ENCODE measurements around the gene CFAP251. TPM values are rescaled to one million over a fixed set of nuclear protein-coding genes. Genes with fewer than 3 reads are reported as not detected.
"Not testable (repeated sequence)": the region's sequence is repeated elsewhere in the genome, so short reads cannot be mapped to it uniquely, and the experiment has no call there.

The CFAP251 gene
- total and polyA plus RNA-seq, 2 donors: 1.2 to 2.0 TPM

GRCh38 chr12:122032580-122032979, 114.2 kb downstream of the CFAP251 start:
- WGBS: 96% methylated on average over 11 of the region's 11 CpGs
- Histone ChIP-seq H3K27me3 (ENCODE audit: control insufficient read depth in 2 of 2, insufficient read depth in 1 of 2, low read length in 1 of 2) (no peaks in the 10 kb centered on the region), H3K4me3 (ENCODE audit: low read length in 2 of 2) (no peak overlapping the region), H3K27ac (ENCODE audit: low read depth in 1 of 2, low read length in 1 of 2) (no peak overlapping the region), H3K4me1 (ENCODE audit: control insufficient read depth in 2 of 2, insufficient read depth in 2 of 2, low read length in 2 of 2) (peaks cover 10 to 31% of the 10 kb centered on the region in 2 donors), H3K36me3 (ENCODE audit: control insufficient read depth in 2 of 2, insufficient read depth in 2 of 2, low read length in 1 of 2) (peaks cover 64 to 70% of the 10 kb centered on the region in 2 donors), H3K9me3 (ENCODE audit: control insufficient read depth in 2 of 2, insufficient read depth in 1 of 2, low read length in 1 of 2) (peaks cover 0 to 4% of the 10 kb centered on the region in 2 donors)
- no peak for DNase-seq (ENCODE audit: low read depth in 6 of 9, low spot score in 9 of 9)

GRCh38 chr12:122035292-122035691, 116.9 kb downstream of the CFAP251 start:
- Histone ChIP-seq H3K4me1 (ENCODE audit: control insufficient read depth in 2 of 2, insufficient read depth in 2 of 2, low read length in 2 of 2) (peaks cover 0 to 8% of the 10 kb centered on the region in 2 donors), H3K4me3 (ENCODE audit: low read length in 2 of 2) (no peak overlapping the region), H3K36me3 (ENCODE audit: control insufficient read depth in 2 of 2, insufficient read depth in 2 of 2, low read length in 1 of 2) (peaks cover 76 to 87% of the 10 kb centered on the region in 2 donors), H3K9me3 (ENCODE audit: control insufficient read depth in 2 of 2, insufficient read depth in 1 of 2, low read length in 1 of 2) (peaks cover 0 to 4% of the 10 kb centered on the region in 2 donors), H3K27me3 (ENCODE audit: control insufficient read depth in 2 of 2, insufficient read depth in 1 of 2, low read length in 1 of 2) (no peaks in the 10 kb centered on the region), H3K27ac (ENCODE audit: low read depth in 1 of 2, low read length in 1 of 2) (no peak overlapping the region)
- no peak for DNase-seq (ENCODE audit: low read depth in 6 of 9, low spot score in 9 of 9)
- WGBS: 92% methylated on average over 8 of the region's 8 CpGs

GRCh38 chr12:122036153-122036552, 117.8 kb downstream of the CFAP251 start:
- Histone ChIP-seq H3K9me3 (ENCODE audit: control insufficient read depth in 2 of 2, insufficient read depth in 1 of 2, low read length in 1 of 2) (peaks cover 0 to 4% of the 10 kb centered on the region in 2 donors), H3K36me3 (ENCODE audit: control insufficient read depth in 2 of 2, insufficient read depth in 2 of 2, low read length in 1 of 2) (peaks cover 79 to 88% of the 10 kb centered on the region in 2 donors), H3K27ac (ENCODE audit: low read depth in 1 of 2, low read length in 1 of 2) (no peak overlapping the region), H3K27me3 (ENCODE audit: control insufficient read depth in 2 of 2, insufficient read depth in 1 of 2, low read length in 1 of 2) (no peaks in the 10 kb centered on the region), H3K4me3 (ENCODE audit: low read length in 2 of 2) (no peak overlapping the region), H3K4me1 (ENCODE audit: control insufficient read depth in 2 of 2, insufficient read depth in 2 of 2, low read length in 2 of 2) (peaks cover 0 to 7% of the 10 kb centered on the region in 2 donors)
- WGBS: 97% methylated on average over 6 of the region's 6 CpGs
- DNase-seq (ENCODE audit: low read depth in 6 of 9, low spot score in 9 of 9): no peak

- no peak overlapping the region for H3K27ac ChIP-seq (ENCODE audit: low read depth in 1 of 2, low read length in 1 of 2)
- H3K4me1 ChIP-seq (ENCODE audit: control insufficient read depth in 2 of 2, insufficient read depth in 2 of 2, low read length in 2 of 2): no peaks in the 10 kb centered on the region
- no peak for DNase-seq (ENCODE audit: low read depth in 6 of 9, low spot score in 9 of 9)
- no peaks in the 10 kb centered on the region for H3K27me3 ChIP-seq (ENCODE audit: control insufficient read depth in 2 of 2, insufficient read depth in 1 of 2, low read length in 1 of 2)
- WGBS: 97% methylated on average over 21 of the region's 21 CpGs
- H3K4me3 ChIP-seq (ENCODE audit: low read length in 2 of 2): no peak overlapping the region
- peaks cover 85 to 88% of the 10 kb centered on the region in 2 donors for H3K36me3 ChIP-seq (ENCODE audit: control insufficient read depth in 2 of 2, insufficient read depth in 2 of 2, low read length in 1 of 2)
- no peaks in the 10 kb centered on the region for H3K9me3 ChIP-seq (ENCODE audit: control insufficient read depth in 2 of 2, insufficient read depth in 1 of 2, low read length in 1 of 2)
Observed at GRCh38 chr12:122040579-122041386, 122.4 kb downstream of the CFAP251 start.

GRCh38 chr12:122041458-122041857, 123.1 kb downstream of the CFAP251 start:
- H3K4me1 ChIP-seq (ENCODE audit: control insufficient read depth in 2 of 2, insufficient read depth in 2 of 2, low read length in 2 of 2); H3K27me3 ChIP-seq (ENCODE audit: control insufficient read depth in 2 of 2, insufficient read depth in 1 of 2, low read length in 1 of 2); H3K4me3 ChIP-seq (ENCODE audit: low read length in 2 of 2); H3K9me3 ChIP-seq (ENCODE audit: control insufficient read depth in 2 of 2, insufficient read depth in 1 of 2, low read length in 1 of 2); H3K27ac ChIP-seq (ENCODE audit: low read depth in 1 of 2, low read length in 1 of 2); DNase-seq (ENCODE audit: low read depth in 6 of 9, low spot score in 9 of 9): not testable (repeated sequence)
- H3K36me3 ChIP-seq (ENCODE audit: control insufficient read depth in 2 of 2, insufficient read depth in 2 of 2, low read length in 1 of 2): peaks cover 85 to 88% of the 10 kb centered on the region in 2 donors
- 98% methylated on average over 3 of the region's 3 CpGs for WGBS

GRCh38 chr12:122042910-122043309, 124.5 kb downstream of the CFAP251 start:
- Histone ChIP-seq H3K4me1 (ENCODE audit: control insufficient read depth in 2 of 2, insufficient read depth in 2 of 2, low read length in 2 of 2) (no peaks in the 10 kb centered on the region), H3K9me3 (ENCODE audit: control insufficient read depth in 2 of 2, insufficient read depth in 1 of 2, low read length in 1 of 2) (no peaks in the 10 kb centered on the region), H3K27ac (ENCODE audit: low read depth in 1 of 2, low read length in 1 of 2) (no peak overlapping the region), H3K36me3 (ENCODE audit: control insufficient read depth in 2 of 2, insufficient read depth in 2 of 2, low read length in 1 of 2) (peaks cover 84 to 89% of the 10 kb centered on the region in 2 donors), H3K4me3 (ENCODE audit: low read length in 2 of 2) (no peak overlapping the region), H3K27me3 (ENCODE audit: control insufficient read depth in 2 of 2, insufficient read depth in 1 of 2, low read length in 1 of 2) (no peaks in the 10 kb centered on the region)
- WGBS: 94% methylated on average over 11 of the region's 11 CpGs
- DNase-seq (ENCODE audit: low read depth in 6 of 9, low spot score in 9 of 9): no peak

GRCh38 chr12:122043476-122043875, 125.1 kb downstream of the CFAP251 start:
- 96% methylated on average over 15 of the region's 15 CpGs for WGBS
- H3K27me3 ChIP-seq (ENCODE audit: control insufficient read depth in 2 of 2, insufficient read depth in 1 of 2, low read length in 1 of 2): no peaks in the 10 kb centered on the region

GRCh38 chr12:122045262-122045661, 126.9 kb downstream of the CFAP251 start:
- H3K36me3 ChIP-seq (ENCODE audit: control insufficient read depth in 2 of 2, insufficient read depth in 2 of 2, low read length in 1 of 2): peaks cover 82 to 89% of the 10 kb centered on the region in 2 donors
- DNase-seq (ENCODE audit: low read depth in 6 of 9, low spot score in 9 of 9): no peak
- no peak overlapping the region for H3K27ac ChIP-seq (ENCODE audit: low read depth in 1 of 2, low read length in 1 of 2)
- H3K27me3 ChIP-seq (ENCODE audit: control insufficient read depth in 2 of 2, insufficient read depth in 1 of 2, low read length in 1 of 2): no peaks in the 10 kb centered on the region
- H3K4me1 ChIP-seq (ENCODE audit: control insufficient read depth in 2 of 2, insufficient read depth in 2 of 2, low read length in 2 of 2): no peaks in the 10 kb centered on the region
- H3K9me3 ChIP-seq (ENCODE audit: control insufficient read depth in 2 of 2, insufficient read depth in 1 of 2, low read length in 1 of 2): no peaks in the 10 kb centered on the region
- H3K4me3 ChIP-seq (ENCODE audit: low read length in 2 of 2): no peak overlapping the region
- over 99% methylated on average over 7 of the region's 7 CpGs for WGBS

More at GRCh38 chr12:122043476-122043875, 125.1 kb downstream of the CFAP251 start:
- Histone ChIP-seq H3K27ac (ENCODE audit: low read depth in 1 of 2, low read length in 1 of 2) (no peak overlapping the region), H3K9me3 (ENCODE audit: control insufficient read depth in 2 of 2, insufficient read depth in 1 of 2, low read length in 1 of 2) (no peaks in the 10 kb centered on the region), H3K4me3 (ENCODE audit: low read length in 2 of 2) (no peak overlapping the region), H3K36me3 (ENCODE audit: control insufficient read depth in 2 of 2, insufficient read depth in 2 of 2, low read length in 1 of 2) (peaks cover 83 to 90% of the 10 kb centered on the region in 2 donors), H3K4me1 (ENCODE audit: control insufficient read depth in 2 of 2, insufficient read depth in 2 of 2, low read length in 2 of 2) (no peaks in the 10 kb centered on the region)
- DNase-seq (ENCODE audit: low read depth in 6 of 9, low spot score in 9 of 9): no peak

- 99% methylated on average over 7 of the region's 7 CpGs for WGBS
Observed at GRCh38 chr12:122046145-122046544, 127.8 kb downstream of the CFAP251 start.

More at GRCh38 chr12:122046145-122046544, 127.8 kb downstream of the CFAP251 start:
- Histone ChIP-seq H3K4me1 (ENCODE audit: control insufficient read depth in 2 of 2, insufficient read depth in 2 of 2, low read length in 2 of 2) (no peaks in the 10 kb centered on the region), H3K36me3 (ENCODE audit: control insufficient read depth in 2 of 2, insufficient read depth in 2 of 2, low read length in 1 of 2) (peaks cover 82 to 89% of the 10 kb centered on the region in 2 donors), H3K4me3 (ENCODE audit: low read length in 2 of 2) (no peak overlapping the region), H3K9me3 (ENCODE audit: control insufficient read depth in 2 of 2, insufficient read depth in 1 of 2, low read length in 1 of 2) (peaks cover 0 to 3% of the 10 kb centered on the region in 2 donors), H3K27ac (ENCODE audit: low read depth in 1 of 2, low read length in 1 of 2) (no peak overlapping the region), H3K27me3 (ENCODE audit: control insufficient read depth in 2 of 2, insufficient read depth in 1 of 2, low read length in 1 of 2) (no peaks in the 10 kb centered on the region)
- DNase-seq (ENCODE audit: low read depth in 6 of 9, low spot score in 9 of 9): no peak
